Vagina (tissue), 2 donors: Measurements from ENCODE around the gene BIRC6. TPM values are rescaled to one million over a fixed set of nuclear protein-coding genes. Genes with fewer than 3 reads are reported as not detected.

Experiments used
- DNase-seq, 2 donors: peaks; one replicate each; pipeline ENCODE4 v3.0.0-alpha.2; 2017; ENCODE audit errors: extremely low spot score in 2 of 2
- H3K27ac ChIP-seq: fragments of 200-600 bp; sonication (generic); one replicate; pipeline ENCODE4 v1.5.1; 2019
- H3K27me3 ChIP-seq: fragments of 200-600 bp; sonication (generic); one replicate; pipeline ENCODE4 v1.5.1; 2019
- H3K36me3 ChIP-seq, 2 donors: fragments of 200-600 bp; sonication (generic); one replicate each; pipeline ENCODE4 v1.5.1; 2017 to 2019
- H3K4me1 ChIP-seq: fragments of 200-600 bp; sonication (generic); one replicate; pipeline ENCODE4 v1.5.1; 2019
- H3K4me3 ChIP-seq, 2 donors: fragments of 200-600 bp; sonication (generic); 1 replicate in 1 of 2; 2 replicates in 1 of 2; pipeline ENCODE4 v1.5.1; 2016 to 2019
- H3K9me3 ChIP-seq: fragments of 200-600 bp; sonication (generic); one replicate; pipeline ENCODE4 v1.5.1; 2019
- POLR2A ChIP-seq, 2 donors: fragments of 450-650 bp; IDR thresholded peaks; one replicate each; pipeline ENCODE4 v1.6.1; 2017; ENCODE audit warnings: antibody characterized with exemption in 2 of 2, mild to moderate bottlenecking in 2 of 2, moderate library complexity in 2 of 2
- POLR2AphosphoS5 ChIP-seq, 2 donors: sonication (generic); formaldehyde crosslinking; IDR thresholded peaks; one replicate each; pipeline ENCODE4 v1.9.0; 2017; ENCODE audit warnings: antibody characterized with exemption in 2 of 2, mild to moderate bottlenecking in 2 of 2, low read depth in 1 of 2; ENCODE audit not compliant: insufficient read depth in 1 of 2
- intact Hi-C: fragments of 100-400 bp; cut with DNase I; formaldehyde crosslinking; loops from one replicate; pipeline ENCODE4 v1.15.1; 2023
- total RNA-seq: library from RNA; depleted of rRNA; stranded (reverse); fragments of >200 nt; gene quantifications from one replicate; pipeline ENCODE4 v1.2.3, GENCODE V29; 2016
- TF ChIP-seq, protein P1 (sequence below), 3 experiments: fragments of 450-650 bp in 2 of 3; fragments of 200-600 bp in 1 of 3; sonication (generic) in 1 of 3; IDR thresholded peaks; one replicate each; pipeline ENCODE4 v1.5.1; 2017 to 2019; ENCODE audit warnings: antibody characterized with exemption in 3 of 3, mild to moderate bottlenecking in 2 of 3, moderate library complexity in 2 of 3

BIRC6 gene
- total RNA-seq, 1 donor from 2014 or later = 92.8 TPM

GRCh38 chr2:32478889-32479620 lies 122.2 kb downstream of the BIRC6 start:
- DNase-seq = no peak
- no peaks in the 10 kb centered on the region for H3K4me1 ChIP-seq
- no peaks in the 10 kb centered on the region for H3K9me3 ChIP-seq
- no peak overlapping the region for H3K27ac ChIP-seq
- H3K36me3 ChIP-seq = peaks cover 0 to 53% of the 10 kb centered on the region in 2 donors
- intact Hi-C loops = no loop called here
- TF ChIP-seq, protein P1, sequence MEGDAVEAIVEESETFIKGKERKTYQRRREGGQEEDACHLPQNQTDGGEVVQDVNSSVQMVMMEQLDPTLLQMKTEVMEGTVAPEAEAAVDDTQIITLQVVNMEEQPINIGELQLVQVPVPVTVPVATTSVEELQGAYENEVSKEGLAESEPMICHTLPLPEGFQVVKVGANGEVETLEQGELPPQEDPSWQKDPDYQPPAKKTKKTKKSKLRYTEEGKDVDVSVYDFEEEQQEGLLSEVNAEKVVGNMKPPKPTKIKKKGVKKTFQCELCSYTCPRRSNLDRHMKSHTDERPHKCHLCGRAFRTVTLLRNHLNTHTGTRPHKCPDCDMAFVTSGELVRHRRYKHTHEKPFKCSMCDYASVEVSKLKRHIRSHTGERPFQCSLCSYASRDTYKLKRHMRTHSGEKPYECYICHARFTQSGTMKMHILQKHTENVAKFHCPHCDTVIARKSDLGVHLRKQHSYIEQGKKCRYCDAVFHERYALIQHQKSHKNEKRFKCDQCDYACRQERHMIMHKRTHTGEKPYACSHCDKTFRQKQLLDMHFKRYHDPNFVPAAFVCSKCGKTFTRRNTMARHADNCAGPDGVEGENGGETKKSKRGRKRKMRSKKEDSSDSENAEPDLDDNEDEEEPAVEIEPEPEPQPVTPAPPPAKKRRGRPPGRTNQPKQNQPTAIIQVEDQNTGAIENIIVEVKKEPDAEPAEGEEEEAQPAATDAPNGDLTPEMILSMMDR (IDR thresholded peaks at IDR 0.05) = no peak
- TF ChIP-seq POLR2AphosphoS5 (IDR thresholded peaks at IDR 0.05; ENCODE audit: insufficient read depth in 1 of 2, low read depth in 1 of 2) = no peak
- TF ChIP-seq POLR2A (IDR thresholded peaks at IDR 0.05) = no peak
- H3K27me3 ChIP-seq = no peaks in the 10 kb centered on the region
- H3K4me3 ChIP-seq = no peak overlapping the region

DNA sequence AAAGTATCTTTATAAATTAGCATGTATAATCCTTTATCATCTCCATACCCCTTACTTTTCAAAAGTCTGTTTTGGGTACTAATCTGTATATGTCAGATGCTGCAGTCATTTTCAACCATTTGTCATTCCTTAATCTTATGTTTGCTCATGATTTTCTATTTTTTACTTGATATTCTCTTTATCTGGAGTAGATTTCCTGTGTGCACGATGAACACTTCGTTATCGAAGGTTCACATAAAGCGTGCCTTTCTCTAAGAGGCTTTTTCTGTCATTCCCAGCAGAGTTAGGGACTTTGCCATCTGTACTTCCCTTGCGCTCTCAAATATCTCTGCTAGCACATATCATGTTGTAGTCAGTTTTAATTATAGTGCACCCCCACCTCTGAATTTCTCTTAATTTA lies 123.2 kb downstream of the BIRC6 start:
- intact Hi-C loops = no loop called here
- Histone ChIP-seq H3K9me3 (no peaks in the 10 kb centered on the region), H3K27ac (no peak overlapping the region), H3K36me3 (peaks cover 0 to 57% of the 10 kb centered on the region in 2 donors), H3K4me1 (peaks cover 5% of the 10 kb centered on the region), H3K4me3 (no peak overlapping the region), H3K27me3 (no peaks in the 10 kb centered on the region)
- no peak for DNase-seq
- TF ChIP-seq POLR2A (IDR thresholded peaks at IDR 0.05) (no peak), POLR2AphosphoS5 (IDR thresholded peaks at IDR 0.05; ENCODE audit: insufficient read depth in 1 of 2, low read depth in 1 of 2) (no peak)
- TF ChIP-seq, protein P1 (IDR thresholded peaks at IDR 0.05) = no peak

DNA sequence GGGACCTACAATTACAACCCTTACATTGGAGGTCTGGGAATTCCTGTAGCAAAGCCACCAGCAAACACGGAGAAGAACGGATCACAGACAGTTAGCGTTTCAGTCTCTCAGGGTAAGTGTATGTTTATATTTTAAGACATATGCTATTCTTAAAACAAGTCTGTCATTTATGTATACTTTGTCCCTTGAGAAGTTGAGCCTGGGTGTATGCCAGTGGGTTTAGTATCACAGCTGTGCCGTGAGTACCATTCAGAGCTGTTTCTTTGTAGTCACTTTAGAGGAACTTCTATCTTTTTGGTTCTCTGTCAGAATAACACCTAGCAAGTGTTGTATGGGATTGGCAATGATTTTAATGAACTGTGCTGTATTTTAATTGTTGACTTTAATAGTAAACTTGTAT lies 125.6 kb downstream of the BIRC6 start:
- no peaks in the 10 kb centered on the region for H3K27me3 ChIP-seq
- no peaks in the 10 kb centered on the region for H3K9me3 ChIP-seq
- intact Hi-C loops = no loop called here
- peaks cover 0 to 73% of the 10 kb centered on the region in 2 donors for H3K36me3 ChIP-seq
- no peak overlapping the region for H3K4me3 ChIP-seq
- no peak overlapping the region for H3K27ac ChIP-seq
- DNase-seq = no peak
- TF ChIP-seq POLR2AphosphoS5 (IDR thresholded peaks at IDR 0.05; ENCODE audit: insufficient read depth in 1 of 2, low read depth in 1 of 2) = no peak
- TF ChIP-seq, protein P1 (IDR thresholded peaks at IDR 0.05) = no peak
- no peak for TF ChIP-seq POLR2A (IDR thresholded peaks at IDR 0.05)
- peaks cover 7% of the 10 kb centered on the region for H3K4me1 ChIP-seq

GRCh38 chr2:32484937-32485336 lies 128.1 kb downstream of the BIRC6 start:
- Histone ChIP-seq H3K27me3 (no peaks in the 10 kb centered on the region), H3K36me3 (peaks cover 0 to 72% of the 10 kb centered on the region in 2 donors), H3K9me3 (no peaks in the 10 kb centered on the region), H3K27ac (peak overlapping the region; percentile 27), H3K4me3 (no peak overlapping the region), H3K4me1 (peaks cover 7% of the 10 kb centered on the region)
- intact Hi-C loops = no loop called here
- peak in 1 of 2 donors; percentile 55 for TF ChIP-seq POLR2AphosphoS5 (IDR thresholded peaks at IDR 0.05; ENCODE audit: insufficient read depth in 1 of 2, low read depth in 1 of 2)
- TF ChIP-seq, protein P1 (IDR thresholded peaks at IDR 0.05) = no peak
- no peak for DNase-seq

DNA sequence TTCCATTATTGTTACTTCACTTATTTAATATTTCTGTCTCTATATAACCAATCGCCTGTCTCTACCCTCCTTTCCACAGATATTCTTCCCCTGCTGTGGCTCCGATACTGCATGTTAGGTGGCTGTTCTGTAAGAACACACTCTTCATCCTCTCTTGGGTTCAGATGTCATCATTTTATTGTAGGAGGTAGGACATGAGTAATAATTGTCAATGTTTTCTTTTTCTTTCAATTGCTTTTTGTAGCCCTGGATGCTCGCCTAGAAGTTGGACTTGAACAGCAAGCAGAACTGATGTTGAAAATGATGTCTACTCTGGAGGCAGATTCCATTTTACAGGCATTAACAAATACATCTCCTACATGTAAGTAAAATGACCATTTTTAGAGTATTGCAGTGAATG lies 128.6 kb downstream of the BIRC6 start:
- TF ChIP-seq POLR2AphosphoS5 (IDR thresholded peaks at IDR 0.05; ENCODE audit: insufficient read depth in 1 of 2, low read depth in 1 of 2) = no peak
- no peak for TF ChIP-seq POLR2A (IDR thresholded peaks at IDR 0.05)
- TF ChIP-seq, protein P1 (IDR thresholded peaks at IDR 0.05) = no peak
- peak overlapping the region; percentile 27 for H3K27ac ChIP-seq
- no peaks in the 10 kb centered on the region for H3K9me3 ChIP-seq
- peaks cover 0 to 76% of the 10 kb centered on the region in 2 donors for H3K36me3 ChIP-seq
- intact Hi-C loops = no loop called here
- DNase-seq = no peak
- peaks cover 7% of the 10 kb centered on the region for H3K4me1 ChIP-seq
- no peak overlapping the region for H3K4me3 ChIP-seq
- no peaks in the 10 kb centered on the region for H3K27me3 ChIP-seq
